HepG2 (cell line): ENCODE results near the gene RSBN1L. TPM values are rescaled to one million over a fixed set of nuclear protein-coding genes. Genes with fewer than 3 reads are reported as not detected.

Source experiments
- AKAP8 ChIP-seq: sonication (generic); formaldehyde crosslinking; IDR thresholded peaks from 2 replicates; pipeline ENCODE4 v1.5.1; 2020; ENCODE audit warnings: mild to moderate bottlenecking, missing genetic modification reagents
- CBX5 ChIP-seq: sonication (generic); formaldehyde crosslinking; IDR thresholded peaks from 2 replicates; pipeline ENCODE4 v1.4.0; 2020; ENCODE audit warnings: missing genetic modification reagents, borderline replicate concordance
- DRAP1 ChIP-seq: IDR thresholded peaks from 2 replicates; pipeline ENCODE4 v1.6.1; 2016; ENCODE audit warnings: missing genetic modification reagents, missing compliant biosample characterization
- GATA4 ChIP-seq: sonication (generic); IDR thresholded peaks from 2 replicates; pipeline ENCODE4 v1.6.1; 2016; ENCODE audit warnings: antibody characterized with exemption, low read depth, borderline replicate concordance
- HNRNPH1 ChIP-seq: fragments of 200-400 bp; formaldehyde crosslinking; optimal IDR thresholded peaks from 2 replicates; pipeline ENCODE3; 2017; ENCODE audit warnings: mild to moderate bottlenecking, low read depth, low read length
- HNRNPL ChIP-seq: fragments of 200-400 bp; formaldehyde crosslinking; IDR thresholded peaks from 2 replicates; pipeline ENCODE4 v1.6.1; 2017; ENCODE audit warnings: mild to moderate bottlenecking, low read depth, low read length
- HOXD1 ChIP-seq: sonication (generic); formaldehyde crosslinking; IDR thresholded peaks from 2 replicates; pipeline ENCODE4 v1.5.0; 2020; ENCODE audit warnings: missing genetic modification reagents
- NR3C1 ChIP-seq: sonication (generic); formaldehyde crosslinking; IDR thresholded peaks from 2 replicates; pipeline ENCODE4 v1.4.0; 2020; ENCODE audit warnings: missing genetic modification reagents
- PREB ChIP-seq: sonication (generic); formaldehyde crosslinking; IDR thresholded peaks from 2 replicates; pipeline ENCODE4 v1.4.0; 2020; ENCODE audit warnings: missing genetic modification reagents
- RBM22 ChIP-seq: fragments of 200-400 bp; formaldehyde crosslinking; optimal IDR thresholded peaks from 2 replicates; pipeline ENCODE3; 2017; ENCODE audit warnings: mild to moderate bottlenecking, low read length, moderate library complexity
- SRY ChIP-seq: sonication (generic); formaldehyde crosslinking; IDR thresholded peaks from 2 replicates; pipeline ENCODE4 v1.8.0; 2022; ENCODE audit warnings: mild to moderate bottlenecking, missing genetic modification reagents
- THAP11 ChIP-seq: IDR thresholded peaks from 2 replicates; pipeline ENCODE4 v1.6.1; 2016; ENCODE audit warnings: missing biosample characterization, missing genetic modification reagents
- ZBTB20 ChIP-seq: sonication (generic); formaldehyde crosslinking; IDR thresholded peaks from 2 replicates; pipeline ENCODE4 v1.8.1; 2023; ENCODE audit warnings: missing genetic modification reagents, low read depth, mild to moderate bottlenecking, borderline replicate concordance
- ZBTB21 ChIP-seq: sonication (generic); formaldehyde crosslinking; IDR thresholded peaks from 2 replicates; pipeline ENCODE4 v1.4.0; 2020; ENCODE audit warnings: missing genetic modification reagents
- ZFP41 ChIP-seq: sonication (generic); formaldehyde crosslinking; IDR thresholded peaks from 2 replicates; pipeline ENCODE4 v1.4.0; 2020; ENCODE audit warnings: mild to moderate bottlenecking, missing genetic modification reagents, borderline replicate concordance
- ZNF484 ChIP-seq: sonication (generic); formaldehyde crosslinking; IDR thresholded peaks from 2 replicates; pipeline ENCODE4 v1.5.1; 2020; ENCODE audit warnings: mild to moderate bottlenecking, low read depth, missing genetic modification reagents, borderline replicate concordance
- ZNF512B ChIP-seq: sonication (generic); formaldehyde crosslinking; IDR thresholded peaks from 2 replicates; pipeline ENCODE4 v1.5.1; 2020; ENCODE audit warnings: missing genetic modification reagents, mild to moderate bottlenecking, borderline replicate concordance
- ZNF598 ChIP-seq: sonication (generic); formaldehyde crosslinking; IDR thresholded peaks from 2 replicates; pipeline ENCODE4 v1.5.1; 2020; ENCODE audit warnings: mild to moderate bottlenecking, missing genetic modification reagents, borderline replicate concordance
- ZNF652 ChIP-seq: IDR thresholded peaks from 2 replicates; pipeline ENCODE4 v1.6.1; 2016; ENCODE audit warnings: low read depth, borderline replicate concordance
- ZNF660 ChIP-seq: sonication (generic); formaldehyde crosslinking; IDR thresholded peaks from 2 replicates; pipeline ENCODE4 v1.5.1; 2020; ENCODE audit warnings: mild to moderate bottlenecking, low read depth, missing genetic modification reagents, borderline replicate concordance
- ZNF747 ChIP-seq: sonication (generic); formaldehyde crosslinking; IDR thresholded peaks from 2 replicates; pipeline ENCODE4 v1.8.1; 2023; ENCODE audit warnings: missing genetic modification reagents, mild to moderate bottlenecking, borderline replicate concordance
- ZNF75D ChIP-seq: sonication (generic); formaldehyde crosslinking; IDR thresholded peaks from 2 replicates; pipeline ENCODE4 v1.8.1; 2023; ENCODE audit warnings: missing genetic modification reagents, mild to moderate bottlenecking, borderline replicate concordance
- polyA plus RNA-seq, 8 experiments: library from polyadenylated mRNA; depleted of rRNA in 3 of 8; stranded (reverse) in 7 of 8; unstranded in 1 of 8; fragments of >200 nt; fragmentation: Illumina TruSeq in 4 of 8; extraction: Trizol in 4 of 8; gene quantifications; 2 replicates each; pipeline versions ENCODE4 v1.2.1 to v1.2.3, GENCODE V29; 2011 to 2016; ENCODE audit warnings: low read depth in 4 of 8, missing spikeins in 1 of 8, mixed read lengths in 1 of 8; ENCODE audit not compliant: insufficient read depth in 1 of 8
- total RNA-seq, 5 experiments: library from RNA; depleted of rRNA; stranded (reverse); fragments of >200 nt; fragmentation: Illumina TruSeq; extraction: Trizol; gene quantifications; 2 replicates each; pipeline ENCODE4 v1.2.3, GENCODE V29; 2016; ENCODE audit warnings: low read depth in 1 of 5
- TF ChIP-seq, protein P1 (sequence below): IDR thresholded peaks from 2 replicates; pipeline ENCODE4 v1.6.1; 2016
- TF ChIP-seq, protein P2 (sequence below): sonication (generic); formaldehyde crosslinking; IDR thresholded peaks from 2 replicates; pipeline ENCODE4 v1.4.0; 2020; ENCODE audit warnings: mild to moderate bottlenecking, missing genetic modification reagents

RSBN1L gene
- total and polyA plus RNA-seq, 2 of the 13 experiments (the other 11 are each of a cell fraction or from before 2014, with no cell fraction given) = 7.7 to 21.3 TPM

DNA sequence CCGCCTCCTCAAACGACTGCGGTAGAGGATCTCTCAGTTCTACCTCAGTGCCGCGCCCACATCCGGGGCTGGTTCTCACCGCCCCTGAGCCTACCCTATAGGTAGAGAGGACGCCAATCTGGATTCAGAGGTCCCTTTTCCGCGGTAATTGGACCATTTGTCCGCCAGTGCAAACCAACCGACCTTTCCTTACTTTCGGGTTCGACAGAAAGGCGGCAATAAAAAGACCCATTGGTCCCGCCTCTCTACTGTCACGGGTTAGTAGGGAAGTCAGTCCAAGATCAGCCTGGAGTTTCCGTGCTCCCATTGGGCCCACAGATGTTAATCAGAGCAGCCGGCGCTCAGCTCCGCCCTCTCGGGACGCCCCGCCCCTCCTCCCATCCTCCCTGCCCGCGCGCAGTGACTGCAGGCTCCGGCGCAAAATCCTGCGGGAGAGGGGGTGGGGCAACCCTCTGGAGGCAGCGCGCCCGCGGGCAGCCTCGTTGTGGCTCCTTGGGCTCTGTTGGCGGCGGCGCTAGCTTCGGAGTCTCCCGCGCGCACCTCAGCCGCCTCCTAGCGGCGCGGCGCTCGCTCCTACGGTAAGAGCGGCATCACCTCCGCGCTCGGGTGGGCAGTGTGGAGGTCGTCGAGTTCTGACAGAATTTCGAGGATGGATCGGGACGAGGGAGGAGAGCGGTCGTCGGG, 102.3 kb downstream of the RSBN1L start, which contains the start of the genes PHTF2 and TMEM60 (continued):
- TF ChIP-seq DRAP1 (CRISPR knock-in tag) = peak; percentile 95
- no peak for TF ChIP-seq RBM22
- TF ChIP-seq PREB (CRISPR knock-in tag) = no peak
- no peak for TF ChIP-seq HNRNPH1
- no peak for TF ChIP-seq SRY
- no peak for TF ChIP-seq ZNF75D (CRISPR knock-in tag)
- peak; percentile 37; the same call in 1 of the 2 replicates for TF ChIP-seq ZNF598 (CRISPR knock-in tag)
- no peak for TF ChIP-seq GATA4
- TF ChIP-seq NR3C1 (CRISPR knock-in tag) = no peak
- 0 out of 2 replicates have a peak, but pooled peaks have one; percentile 38 for TF ChIP-seq CBX5 (CRISPR knock-in tag)
- TF ChIP-seq AKAP8 (CRISPR knock-in tag) = no peak
- TF ChIP-seq, protein P1, sequence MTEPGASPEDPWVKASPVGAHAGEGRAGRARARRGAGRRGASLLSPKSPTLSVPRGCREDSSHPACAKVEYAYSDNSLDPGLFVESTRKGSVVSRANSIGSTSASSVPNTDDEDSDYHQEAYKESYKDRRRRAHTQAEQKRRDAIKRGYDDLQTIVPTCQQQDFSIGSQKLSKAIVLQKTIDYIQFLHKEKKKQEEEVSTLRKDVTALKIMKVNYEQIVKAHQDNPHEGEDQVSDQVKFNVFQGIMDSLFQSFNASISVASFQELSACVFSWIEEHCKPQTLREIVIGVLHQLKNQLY (CRISPR knock-in tag) = no peak
- TF ChIP-seq ZBTB21 (CRISPR knock-in tag) = no peak
- no peak for TF ChIP-seq ZNF747 (CRISPR knock-in tag)
- no peak for TF ChIP-seq ZNF512B
- 0 out of 2 replicates have a peak, but pooled peaks have one; percentile 50 for TF ChIP-seq HNRNPL
- no peak for TF ChIP-seq ZNF484 (CRISPR knock-in tag)
- TF ChIP-seq, protein P2, sequence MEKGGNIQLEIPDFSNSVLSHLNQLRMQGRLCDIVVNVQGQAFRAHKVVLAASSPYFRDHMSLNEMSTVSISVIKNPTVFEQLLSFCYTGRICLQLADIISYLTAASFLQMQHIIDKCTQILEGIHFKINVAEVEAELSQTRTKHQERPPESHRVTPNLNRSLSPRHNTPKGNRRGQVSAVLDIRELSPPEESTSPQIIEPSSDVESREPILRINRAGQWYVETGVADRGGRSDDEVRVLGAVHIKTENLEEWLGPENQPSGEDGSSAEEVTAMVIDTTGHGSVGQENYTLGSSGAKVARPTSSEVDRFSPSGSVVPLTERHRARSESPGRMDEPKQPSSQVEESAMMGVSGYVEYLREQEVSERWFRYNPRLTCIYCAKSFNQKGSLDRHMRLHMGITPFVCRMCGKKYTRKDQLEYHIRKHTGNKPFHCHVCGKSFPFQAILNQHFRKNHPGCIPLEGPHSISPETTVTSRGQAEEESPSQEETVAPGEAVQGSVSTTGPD (CRISPR knock-in tag) = no peak
- no peak for TF ChIP-seq ZNF652 (CRISPR knock-in tag)
- 0 out of 2 replicates have a peak, but pooled peaks have one; percentile 30 for TF ChIP-seq HOXD1
- TF ChIP-seq THAP11 (CRISPR knock-in tag) = peak; percentile 61; the same call in 1 of the 2 replicates
- peak; percentile 80; the same call in 1 of the 2 replicates for TF ChIP-seq ZFP41
- peak; percentile 47; the same call in 1 of the 2 replicates for TF ChIP-seq ZBTB20
- no peak for TF ChIP-seq ZNF660 (CRISPR knock-in tag)
